GM18519 (cell line): ENCODE results near the gene ETF1.

Source experiments
- ATAC-seq: cut with Tn5 transposase; IDR thresholded peaks from one replicate; pipeline ENCODE4 v1.9.1; 2021; ENCODE audit warnings: mild to moderate bottlenecking, moderate library complexity; ENCODE audit not compliant: unreplicated experiment, low FRiP score

The ETF1 gene

DNA sequence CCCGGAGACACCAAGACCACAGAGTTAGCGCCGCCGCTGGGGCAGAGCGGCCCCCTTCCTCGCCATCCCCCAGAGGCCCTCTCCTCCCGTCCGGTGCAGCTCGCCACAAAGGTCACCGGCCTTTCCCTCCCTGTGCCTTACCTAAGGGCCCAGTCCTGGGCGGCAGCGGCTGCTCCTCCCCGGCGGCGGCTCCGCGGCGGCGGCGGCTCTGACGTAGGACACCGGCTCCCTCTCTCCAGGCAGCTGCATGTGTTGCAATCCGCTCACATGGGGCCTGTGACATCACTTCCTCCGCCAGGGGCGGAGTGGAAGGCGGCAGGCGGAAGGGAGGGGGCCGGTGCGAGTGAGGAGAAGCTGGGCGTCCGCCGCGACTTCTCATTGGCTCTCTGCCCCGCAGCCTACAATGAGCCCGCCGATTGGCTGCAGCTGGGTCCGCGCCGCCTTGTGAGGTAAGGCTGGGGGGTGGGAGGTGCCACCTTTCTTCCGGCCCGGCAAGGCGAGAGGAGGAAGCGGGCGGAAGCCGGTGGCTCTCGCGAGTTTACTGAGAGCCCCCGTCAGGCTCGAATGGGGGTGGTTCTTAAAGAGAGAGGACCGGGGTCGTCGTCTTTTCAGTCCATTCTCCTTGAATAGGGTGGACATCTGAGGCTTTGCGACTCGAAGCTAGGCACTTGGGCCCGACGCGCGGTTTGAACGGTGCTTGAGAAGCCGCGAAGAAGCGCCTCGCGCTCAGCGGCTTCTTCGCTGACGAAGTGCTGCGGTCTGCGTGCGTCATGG, at the start of gene ETF1:
TSS of gene ETF1 (minus strand) at position 281 of the 774 bp plus-strand sequence. CDS start 318 bp downstream, outside the sequence.
- peak; percentile 73 for ATAC-seq

DNA sequence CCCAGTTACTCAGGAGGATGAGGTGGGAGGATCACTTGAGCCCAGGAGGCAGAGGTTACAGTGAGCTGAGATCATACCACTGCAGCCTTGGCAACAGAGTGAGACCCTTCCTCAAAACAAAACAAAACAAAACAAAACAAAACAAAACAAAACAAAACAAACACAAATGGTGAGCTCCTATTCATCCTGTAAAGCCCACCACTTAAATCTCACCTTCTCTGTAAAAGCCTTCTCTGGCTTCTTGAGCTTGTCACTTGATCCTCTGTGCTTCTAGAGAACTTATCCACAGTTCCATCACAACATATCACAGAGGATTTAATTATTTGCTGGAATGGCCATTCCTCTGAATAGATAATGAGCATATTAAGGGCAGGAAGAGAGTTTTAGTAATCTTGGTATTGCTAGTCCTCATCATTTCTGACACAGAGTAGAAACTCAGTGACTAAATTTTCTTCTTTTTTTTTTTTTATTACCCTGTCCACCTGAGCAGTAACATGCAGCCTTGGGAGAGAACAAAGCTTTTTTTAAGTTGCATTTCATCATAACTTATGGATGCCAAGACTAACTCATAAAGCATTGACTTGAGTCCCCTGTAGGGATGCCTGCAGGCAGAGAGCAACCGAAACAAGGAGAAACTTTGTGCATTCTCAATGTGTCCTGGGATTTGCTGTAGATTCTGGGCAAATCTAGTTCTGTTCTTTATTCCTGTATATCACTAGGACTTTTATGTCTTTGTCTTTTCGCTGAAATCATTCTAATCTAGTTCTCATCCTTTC, 45.2 kb upstream of the ETF1 start:
- no peak for ATAC-seq

DNA sequence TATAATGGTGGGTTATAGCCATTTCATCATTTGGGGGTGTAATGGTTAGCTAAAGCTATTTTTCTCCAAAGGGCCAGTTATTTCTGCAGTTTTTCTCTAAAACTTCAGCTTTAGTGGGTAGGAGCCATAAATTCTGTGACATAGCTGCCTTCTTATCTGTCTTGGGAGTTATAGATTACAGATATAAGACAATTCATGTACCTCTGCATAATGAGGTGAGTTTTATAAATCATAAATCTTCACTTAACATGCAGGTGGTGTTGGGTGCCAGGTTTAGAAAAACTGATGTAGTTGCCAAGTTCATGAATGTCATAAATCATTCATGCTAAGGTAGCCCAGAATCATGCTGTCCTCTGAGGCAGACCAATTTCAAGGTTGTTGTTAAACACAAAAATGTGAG, 42.1 kb upstream of the ETF1 start:
- ATAC-seq = no peak

DNA sequence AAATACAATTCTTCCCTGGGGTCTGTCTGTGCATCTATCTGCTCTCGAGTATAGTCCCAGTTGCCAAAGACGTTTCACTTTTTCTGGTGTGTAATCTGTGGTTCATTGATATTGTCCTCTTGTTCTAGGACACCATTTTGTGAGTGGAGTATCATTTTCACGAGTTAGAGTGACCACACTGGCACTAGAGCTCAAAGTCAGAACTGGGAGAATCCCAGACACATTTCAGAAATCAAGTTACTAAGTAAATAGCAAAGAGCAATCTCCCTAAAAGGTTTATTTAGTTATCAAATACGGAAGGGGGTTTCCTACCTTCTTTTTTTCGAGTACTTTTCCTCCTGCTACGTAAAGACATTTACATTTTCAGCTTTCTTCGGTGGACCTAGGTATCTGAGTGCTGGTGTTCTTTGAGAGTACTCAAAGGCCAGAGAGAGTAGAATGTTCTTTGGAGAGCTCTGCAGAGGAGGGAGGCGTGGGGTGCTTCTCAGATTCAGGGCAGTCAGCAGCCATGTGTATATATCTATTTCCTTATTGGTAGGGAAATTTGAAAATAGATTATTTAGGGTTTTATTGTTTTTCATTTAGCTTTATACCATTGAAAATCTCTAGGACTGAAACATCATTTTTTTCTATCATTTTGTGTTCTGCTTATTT, 41.1 kb upstream of the ETF1 start:
- no peak for ATAC-seq

DNA sequence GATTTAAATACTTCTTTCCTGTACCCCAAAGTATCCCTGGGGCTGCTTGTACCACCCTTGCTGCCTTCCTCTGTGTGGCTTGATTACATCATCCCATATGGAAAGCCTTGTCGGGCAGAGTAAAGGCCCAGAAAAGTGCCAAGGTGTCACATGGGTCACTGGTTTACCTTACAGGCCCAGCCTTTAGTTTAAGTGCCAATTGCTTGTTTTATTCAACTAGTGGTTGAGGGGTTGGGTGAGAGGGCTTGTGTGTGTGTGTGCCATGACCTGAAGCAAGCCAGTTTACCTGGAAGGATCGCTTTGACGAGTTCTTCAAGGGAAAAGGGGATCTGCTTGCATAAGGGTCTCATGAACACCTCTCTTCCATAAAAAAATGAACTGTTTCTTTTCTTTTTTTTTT, 39.9 kb upstream of the ETF1 start:
- no peak for ATAC-seq

DNA sequence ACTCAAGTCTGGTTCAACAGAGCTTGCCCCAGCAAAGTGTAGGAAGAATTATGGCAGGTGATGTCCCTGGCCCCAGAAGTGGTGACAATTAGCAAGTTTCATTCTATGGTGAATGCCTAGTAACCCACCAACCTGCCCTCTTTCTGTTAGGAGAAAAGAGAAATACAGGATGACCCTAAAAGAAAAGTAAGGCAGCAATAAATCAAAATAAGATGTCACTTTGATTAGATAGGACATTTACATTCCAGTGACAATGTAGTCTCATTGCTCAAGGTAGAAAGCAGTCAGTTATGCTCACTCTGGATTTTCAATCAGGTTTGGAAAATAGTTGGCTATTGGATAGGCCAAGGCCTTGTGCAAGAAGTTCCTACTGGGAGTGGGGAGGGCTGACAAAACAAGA, 37.7 kb upstream of the ETF1 start:
- no peak for ATAC-seq

DNA sequence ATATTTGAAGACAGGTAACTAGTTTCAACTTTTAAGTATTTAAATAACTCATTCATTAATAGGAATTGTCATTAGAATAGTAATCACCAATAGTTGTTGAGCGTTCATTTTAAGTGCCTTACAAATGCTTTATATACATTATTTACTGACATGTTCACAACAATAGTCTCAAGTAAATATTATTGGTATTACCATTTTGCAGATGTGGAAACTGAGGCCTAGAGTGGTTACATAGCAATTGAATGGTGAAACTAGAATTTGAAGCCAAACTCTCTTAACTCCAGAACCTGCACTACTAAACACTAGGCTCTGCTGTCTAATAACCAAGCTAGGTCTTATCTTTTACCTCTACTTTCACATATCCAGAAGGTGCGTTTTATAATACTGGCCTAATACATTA, 37.0 kb upstream of the ETF1 start:
- no peak for ATAC-seq

DNA sequence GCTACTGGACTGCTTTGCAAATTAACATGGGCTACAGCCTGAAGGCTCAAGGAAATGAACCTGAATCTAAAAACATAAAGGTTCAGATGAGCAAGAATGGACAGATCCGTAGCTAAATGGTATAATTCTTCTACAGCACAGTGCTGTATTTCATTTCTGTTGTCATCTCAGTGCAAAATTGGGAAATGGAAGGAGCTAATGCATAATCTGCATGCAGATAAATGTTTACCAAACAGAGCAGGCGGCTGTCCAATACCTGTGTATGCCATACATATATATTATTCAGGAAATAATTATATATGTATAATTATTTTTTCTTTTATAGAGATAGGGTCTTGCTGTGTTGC, 36.5 kb upstream of the ETF1 start:
- ATAC-seq = no peak

DNA sequence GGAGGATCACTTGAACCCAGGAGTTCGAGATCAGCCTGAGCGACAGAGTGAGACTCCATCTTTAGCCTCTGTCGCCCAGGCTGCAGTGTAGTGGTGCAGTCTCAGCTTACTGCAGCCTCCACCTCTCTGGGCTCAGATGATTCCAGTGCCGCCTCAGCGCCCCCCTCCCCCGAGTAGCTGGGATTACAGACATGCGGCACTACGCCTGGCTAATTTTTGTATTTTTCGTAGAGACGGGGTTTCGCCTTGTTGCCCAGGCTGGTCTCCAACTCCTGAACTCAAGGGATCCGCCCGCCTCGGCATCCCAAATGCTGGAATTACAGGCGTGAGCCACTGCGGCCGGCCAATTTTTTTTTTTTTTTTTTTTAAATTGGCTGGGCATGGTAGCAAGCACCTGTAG, 34.4 kb upstream of the ETF1 start:
- no peak for ATAC-seq

DNA sequence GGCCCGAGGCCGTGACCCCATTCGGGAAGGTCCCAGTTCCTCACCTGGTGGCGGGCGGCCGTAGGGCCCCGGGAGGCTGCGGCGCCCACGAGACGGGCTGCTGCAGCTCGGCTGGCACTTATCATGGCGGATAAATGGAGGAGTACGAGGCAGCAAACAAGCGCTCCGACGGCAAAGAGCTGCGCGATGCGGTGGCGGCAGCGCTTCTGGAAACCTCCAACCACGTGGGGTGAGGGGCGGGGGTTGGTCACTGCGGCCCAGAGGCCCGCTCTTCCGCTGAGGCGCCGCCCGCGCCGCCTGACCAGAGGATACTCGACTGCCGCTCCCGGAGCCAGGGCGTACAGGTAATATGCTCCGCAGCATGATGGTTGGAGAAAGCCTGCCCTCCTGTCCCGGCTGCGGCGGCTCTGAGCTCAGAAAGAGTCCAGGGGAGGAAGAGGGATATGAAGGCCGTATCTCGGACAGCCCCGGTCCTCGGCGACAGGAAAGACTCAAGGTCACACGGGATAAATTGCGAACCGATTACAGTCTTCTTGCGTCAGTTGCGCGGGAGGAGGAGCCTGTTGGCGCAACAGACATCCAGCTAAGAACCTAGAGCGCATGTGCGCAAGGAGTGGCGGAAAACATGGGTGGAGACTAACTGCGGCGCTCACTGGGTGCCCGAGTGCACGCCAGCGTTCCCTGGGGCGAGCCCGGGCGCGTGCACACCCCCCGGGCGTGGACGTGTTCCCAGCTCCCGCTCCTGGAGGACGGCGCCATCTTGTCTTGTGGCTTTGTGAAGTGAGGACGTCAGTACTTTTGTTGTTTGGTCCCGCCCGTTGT, 32.4 kb upstream of the ETF1 start, which contains the start of gene HSPA9:
TSS of gene HSPA9 (minus strand) at position 208 of the 822 bp plus-strand sequence. CDS start at position 125, 83 bp downstream.
- peak; percentile 88 for ATAC-seq

DNA sequence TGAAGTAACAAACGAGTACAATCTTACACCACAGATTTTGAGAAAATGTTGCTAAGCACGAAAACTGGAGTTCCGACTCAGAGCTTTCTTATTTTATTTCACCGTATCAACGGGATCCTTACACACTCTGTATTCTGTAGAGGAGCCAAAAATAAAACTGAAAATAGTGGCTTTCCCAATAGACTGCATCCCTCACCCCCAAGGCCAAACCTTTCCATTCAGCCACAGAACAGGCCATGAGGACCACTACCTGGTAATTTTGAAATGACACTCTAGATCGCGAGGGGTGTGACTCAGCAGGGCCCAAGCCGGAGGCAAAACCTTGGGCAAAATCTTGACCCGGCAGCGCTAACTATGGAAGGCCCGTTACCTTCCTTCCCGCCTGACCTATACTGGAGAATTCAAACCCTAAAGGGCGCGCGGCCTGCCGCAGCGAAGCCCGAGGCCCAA, 31.7 kb upstream of the ETF1 start:
- ATAC-seq = no peak

DNA sequence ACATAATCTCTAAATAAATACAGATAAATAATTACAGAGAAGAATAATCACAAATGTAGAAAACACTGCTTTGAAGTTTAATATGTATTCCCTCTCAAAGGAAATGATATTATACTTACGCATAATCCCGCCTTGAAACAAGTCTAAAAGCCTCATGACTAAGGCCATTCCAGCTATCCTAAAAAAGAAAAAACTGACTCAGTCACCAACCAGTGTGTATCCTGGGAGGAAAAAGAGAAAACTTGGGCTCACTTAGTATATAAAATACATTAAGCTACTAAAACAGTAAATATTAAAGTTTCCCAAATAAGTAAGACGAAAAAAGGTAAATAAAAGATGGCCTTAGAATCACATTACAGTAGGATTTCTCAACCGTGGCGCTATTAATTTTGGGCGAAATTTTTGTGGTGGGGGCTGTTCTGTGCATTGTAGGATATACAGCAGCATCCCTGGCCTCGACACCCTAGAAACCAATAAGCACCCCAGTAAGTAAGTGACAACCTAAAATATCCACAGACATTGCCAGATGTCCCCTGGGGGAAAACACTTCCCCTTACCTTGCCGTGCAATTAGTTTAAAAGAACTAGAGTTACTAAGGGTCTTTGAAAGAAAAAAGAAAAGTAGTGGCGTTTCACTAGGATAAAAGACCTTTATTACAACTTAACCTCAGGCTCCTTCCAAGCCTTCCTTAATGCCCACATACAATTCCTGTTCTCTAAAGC, 31.1 kb upstream of the ETF1 start:
- ATAC-seq = no peak

DNA sequence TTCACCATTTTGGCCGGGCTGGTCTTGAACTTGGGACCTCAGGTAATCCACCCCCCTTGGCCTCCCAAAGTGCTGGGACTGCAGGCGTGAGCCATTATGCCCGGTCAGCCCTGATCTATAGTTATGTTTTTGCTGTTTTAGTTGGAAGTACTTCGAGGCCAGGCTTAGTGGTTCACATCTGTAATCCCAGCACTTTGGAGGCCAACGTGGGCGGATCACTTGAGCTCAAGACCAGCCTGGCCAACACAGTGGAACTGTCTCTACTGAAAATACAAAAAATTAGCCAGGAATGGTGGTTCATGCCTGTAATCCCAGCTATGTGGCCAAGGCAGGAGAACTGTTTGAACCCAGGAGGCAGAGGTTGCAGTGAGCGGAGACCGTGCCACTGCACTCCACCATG, 30.2 kb upstream of the ETF1 start:
- ATAC-seq = no peak

DNA sequence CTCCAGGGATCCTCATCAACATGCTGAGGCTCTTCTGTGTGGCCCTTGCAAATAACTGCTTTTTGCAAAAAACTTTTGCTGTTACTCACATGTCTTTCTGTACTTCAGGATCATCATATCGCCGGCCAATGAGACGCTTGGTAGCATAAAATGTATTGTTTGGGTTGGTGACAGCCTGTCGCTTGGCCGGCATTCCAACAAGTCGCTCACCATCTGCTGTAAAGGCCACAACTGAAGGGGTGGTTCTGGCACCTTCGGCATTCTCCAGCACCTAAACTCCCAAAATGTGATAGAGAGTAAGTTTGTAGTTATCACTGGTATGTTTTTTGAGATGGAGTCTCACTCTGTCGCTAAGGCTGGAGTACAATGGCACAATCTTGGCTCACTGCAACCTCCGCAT, 27.8 kb upstream of the ETF1 start:
- ATAC-seq = no peak

DNA sequence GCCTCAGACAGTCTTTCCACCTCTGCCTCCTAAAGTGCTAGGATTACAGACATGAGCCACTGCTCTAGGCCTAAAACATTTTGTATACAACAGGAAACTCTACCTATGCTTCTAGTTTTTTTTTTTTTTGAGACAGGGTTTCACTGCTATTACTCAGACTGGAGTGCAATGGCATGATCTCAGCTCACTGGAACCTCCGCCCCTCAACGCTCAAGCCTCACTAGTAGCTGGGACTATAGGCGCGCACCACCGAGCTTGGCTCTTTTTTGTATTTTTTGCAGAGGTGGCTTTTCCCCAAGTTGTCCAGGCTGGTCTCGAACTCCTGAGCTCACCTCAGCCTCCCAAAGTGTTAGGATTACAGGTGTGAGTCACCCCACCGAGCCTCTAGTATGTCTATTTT, 26.7 kb upstream of the ETF1 start:
- no peak for ATAC-seq

DNA sequence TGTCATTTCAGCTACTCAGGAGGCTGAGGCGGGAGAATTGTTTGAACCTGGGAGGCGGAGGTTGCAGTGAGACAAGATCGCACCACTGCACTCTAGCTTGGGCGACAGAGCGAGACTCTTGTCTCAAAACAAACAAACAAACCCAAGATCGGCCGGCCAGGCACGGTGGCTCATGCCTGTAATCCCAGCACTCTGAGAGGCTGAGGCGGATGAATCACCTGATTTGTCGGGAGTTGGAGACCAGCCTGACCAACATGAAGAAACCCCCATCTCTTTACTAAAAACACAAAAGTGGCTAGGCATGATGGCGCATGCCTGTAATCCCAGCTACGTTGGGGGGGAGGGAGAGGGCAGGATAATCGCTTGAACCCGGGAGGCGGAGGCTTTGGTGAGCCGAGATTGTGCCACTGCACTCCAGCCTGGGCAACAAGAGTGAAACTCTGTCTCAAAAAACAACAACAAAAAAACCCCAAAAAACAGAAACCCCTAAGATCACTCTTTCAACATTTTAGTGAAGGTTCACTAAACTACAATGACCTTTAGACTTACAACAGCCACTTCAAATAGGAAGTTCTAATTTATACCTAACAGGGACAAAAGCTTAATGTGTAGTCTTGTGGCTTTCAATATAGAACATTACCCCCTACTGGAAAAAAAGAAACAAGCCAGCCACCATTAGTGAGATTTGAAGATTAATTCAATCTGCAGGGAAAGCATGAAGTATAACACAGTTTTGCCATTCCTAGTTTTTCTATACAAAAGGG, 25.2 kb upstream of the ETF1 start:
- no peak for ATAC-seq

DNA sequence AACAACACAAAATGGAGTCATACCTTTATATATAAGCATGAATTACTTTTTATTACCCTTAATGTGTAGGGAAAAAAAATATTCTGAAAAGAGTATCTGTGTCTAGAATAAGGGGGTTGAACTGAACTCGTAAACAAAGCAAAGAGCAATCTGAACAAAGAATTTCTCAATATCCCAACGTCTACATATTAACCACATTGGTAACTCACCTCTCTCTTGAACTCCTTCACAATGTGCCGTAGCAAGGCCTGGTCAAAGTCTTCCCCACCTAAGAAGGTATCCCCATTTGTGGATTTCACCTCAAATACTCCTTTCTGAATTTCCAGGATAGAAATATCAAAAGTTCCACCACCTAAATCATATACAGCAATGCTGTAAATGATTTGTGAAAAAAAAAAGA, 23.8 kb upstream of the ETF1 start:
- ATAC-seq = no peak

DNA sequence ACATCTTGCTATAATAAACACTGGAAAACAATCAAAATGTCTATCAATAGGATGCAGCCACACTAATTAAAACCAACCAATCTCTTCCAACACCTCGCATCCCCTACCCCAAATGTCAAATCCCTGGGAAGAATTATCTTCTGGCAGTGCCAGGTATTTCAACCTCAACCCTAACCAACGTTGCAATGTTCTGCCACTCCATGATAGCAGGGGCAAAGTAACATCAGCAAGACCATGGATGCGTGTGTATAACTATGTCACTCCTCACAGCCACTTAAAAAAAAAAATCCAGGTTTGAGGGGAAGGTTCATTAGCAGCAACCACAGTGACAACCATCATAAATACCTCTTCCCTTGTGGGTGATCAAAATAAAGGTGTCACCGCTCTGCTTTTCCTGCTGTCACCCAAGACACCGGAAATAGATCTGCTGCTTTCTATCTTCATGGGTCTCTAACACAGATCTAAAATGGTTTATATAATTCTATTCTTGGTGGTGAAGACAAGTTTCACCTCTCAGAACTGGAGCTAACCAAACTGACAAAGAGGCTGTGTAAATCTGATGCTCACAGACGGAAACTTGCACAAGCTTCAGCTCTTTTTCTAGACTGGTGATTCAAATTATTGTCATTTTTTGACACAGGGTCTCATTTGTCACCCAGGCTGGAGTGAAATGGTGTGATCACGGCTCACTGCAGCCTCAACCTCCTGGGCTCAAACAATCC, 22.2 kb upstream of the ETF1 start:
- no peak for ATAC-seq

DNA sequence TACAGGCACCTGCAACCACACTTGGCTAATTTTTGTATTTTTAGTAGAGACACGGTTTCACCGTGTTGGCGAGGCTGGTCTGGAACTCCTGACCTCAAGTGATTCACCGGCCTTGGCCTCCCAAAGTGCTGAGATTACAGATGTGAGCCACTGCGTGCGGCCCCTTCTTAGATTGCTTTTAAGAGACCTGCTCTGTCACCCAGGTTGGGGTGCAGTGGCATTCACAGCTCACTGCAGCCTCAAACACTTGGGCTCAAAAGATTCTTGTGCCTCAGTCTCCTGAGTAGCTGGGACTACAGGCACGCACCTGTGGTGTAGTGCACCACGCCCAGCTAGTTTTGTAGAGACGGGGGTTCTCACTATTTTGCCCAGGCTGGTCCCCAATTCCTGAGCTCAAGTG, 21.2 kb upstream of the ETF1 start:
- no peak for ATAC-seq
